Dermis microvascular lymphatic vessel endothelial cell (primary cell): Measurements from ENCODE around the gene KIF26B. TPM values are rescaled to one million over a fixed set of nuclear protein-coding genes. Genes with fewer than 3 reads are reported as not detected.

Experiments used
- DNase-seq, 2 donors: peaks; one replicate each; pipeline versions ENCODE4 v3.0.0 to v3.0.0-alpha.2; 2010; ENCODE audit warnings: low read depth in 2 of 2
- total RNA-seq: library from RNA; depleted of rRNA; stranded (reverse); fragments of >200 nt; gene quantifications from 2 replicates; pipeline ENCODE4 v1.2.1, GENCODE V29; 2014

Gene KIF26B
- total RNA-seq, 1 donor from 2014 or later, result 1.3 TPM

GRCh38 chr1:245169376-245169775, 14.6 kb downstream of the KIF26B start:
- DNase-seq, result no peak

- DNase-seq, result no peak
Observed at GRCh38 chr1:245172026-245172425, 17.2 kb downstream of the KIF26B start.

GRCh38 chr1:245172829-245173228, 18.0 kb downstream of the KIF26B start:
- DNase-seq, result no peak

GRCh38 chr1:245173446-245174211, 18.8 kb downstream of the KIF26B start:
- DNase-seq, result no peak

GRCh38 chr1:245177071-245177900, 22.5 kb downstream of the KIF26B start:
- peak in 1 of 2 donors; percentile 38 for DNase-seq

GRCh38 chr1:245179706-245180105, 24.9 kb downstream of the KIF26B start:
- DNase-seq, result no peak

GRCh38 chr1:245180496-245181157, 25.8 kb downstream of the KIF26B start:
- peak in 1 of 2 donors; percentile 41 for DNase-seq

GRCh38 chr1:245181158-245181517, 26.4 kb downstream of the KIF26B start:
- no peak for DNase-seq

GRCh38 chr1:245182028-245182427, 27.2 kb downstream of the KIF26B start:
- peak; percentile 34 to 63 for DNase-seq

GRCh38 chr1:245183429-245183828, 28.6 kb downstream of the KIF26B start:
- DNase-seq, result no peak

GRCh38 chr1:245184779-245185178, 30.0 kb downstream of the KIF26B start:
- DNase-seq, result no peak

GRCh38 chr1:245188403-245188802, 33.6 kb downstream of the KIF26B start:
- no peak for DNase-seq

- DNase-seq, result no peak
Observed at GRCh38 chr1:245195398-245195797, 40.6 kb downstream of the KIF26B start.

- DNase-seq, result no peak
Observed at GRCh38 chr1:245197121-245197520, 42.3 kb downstream of the KIF26B start.

- peak in 1 of 2 donors; percentile 10 for DNase-seq
Observed at GRCh38 chr1:245197911-245198379, 43.2 kb downstream of the KIF26B start.

GRCh38 chr1:245198748-245199516, 44.1 kb downstream of the KIF26B start:
- no peak for DNase-seq

GRCh38 chr1:245200146-245200545, 45.4 kb downstream of the KIF26B start:
- DNase-seq, result no peak

- no peak for DNase-seq
Observed at GRCh38 chr1:245201201-245201600, 46.4 kb downstream of the KIF26B start.

- no peak for DNase-seq
Observed at GRCh38 chr1:245201827-245202226, 47.0 kb downstream of the KIF26B start.

GRCh38 chr1:245205396-245205795, 50.6 kb downstream of the KIF26B start:
- DNase-seq, result no peak

GRCh38 chr1:245205864-245206263, 51.1 kb downstream of the KIF26B start:
- no peak for DNase-seq
